8988T (cell line): Measurements from ENCODE around the gene DNAH8.

Source experiments
- DNase-seq: peaks from one replicate; pipeline ENCODE4 v3.0.0; 2011

Gene DNAH8

DNA sequence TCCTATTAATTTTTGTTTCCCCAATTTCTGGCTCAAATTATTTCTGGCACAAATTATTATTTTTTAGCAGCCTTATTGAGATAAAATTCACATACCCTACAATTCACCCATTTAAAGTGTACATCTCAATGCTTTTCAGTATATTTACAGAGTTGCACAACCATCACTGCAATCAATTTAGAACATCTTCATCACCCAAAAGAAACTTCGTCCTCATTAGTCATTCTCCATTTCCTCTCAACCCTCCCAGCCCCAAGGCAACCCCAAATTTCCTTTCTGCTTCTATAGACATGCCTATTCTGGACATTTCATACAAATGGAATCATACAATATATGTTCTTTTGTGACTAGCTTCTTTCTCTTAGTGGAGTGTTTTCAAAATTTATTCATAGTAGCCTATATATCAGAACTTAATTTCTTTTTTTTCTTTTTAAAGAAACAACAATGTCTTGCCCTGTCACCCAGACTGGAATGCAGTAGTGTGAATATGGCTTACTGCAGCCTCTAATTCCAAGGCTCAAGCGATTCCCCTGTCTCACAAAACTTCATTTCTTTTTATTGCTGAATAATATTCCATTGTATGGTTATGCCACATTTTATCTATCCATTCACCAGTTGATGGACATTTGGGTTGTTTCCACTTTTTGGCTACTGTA is 84.5 kb downstream of the DNAH8 start:
- DNase-seq = no peak

DNA sequence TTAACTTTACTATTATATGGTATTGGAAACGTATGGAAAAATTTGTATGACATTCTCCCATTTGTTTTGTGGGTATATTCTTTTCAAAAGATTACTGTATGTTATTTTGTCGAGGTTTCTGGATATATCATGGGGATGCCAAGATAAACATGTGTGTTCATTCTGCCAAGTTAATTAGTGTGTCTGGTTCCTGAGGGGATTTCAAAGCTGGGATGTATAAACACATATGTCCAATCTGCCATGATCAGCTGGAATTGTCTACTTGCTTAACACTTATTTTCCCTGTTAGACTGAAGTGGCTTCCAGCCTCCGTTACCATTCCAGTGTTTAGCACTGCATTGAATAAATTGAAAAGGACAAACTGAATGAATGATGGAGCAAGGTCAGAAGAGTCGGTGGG is 86.2 kb downstream of the DNAH8 start:
- no peak for DNase-seq

DNA sequence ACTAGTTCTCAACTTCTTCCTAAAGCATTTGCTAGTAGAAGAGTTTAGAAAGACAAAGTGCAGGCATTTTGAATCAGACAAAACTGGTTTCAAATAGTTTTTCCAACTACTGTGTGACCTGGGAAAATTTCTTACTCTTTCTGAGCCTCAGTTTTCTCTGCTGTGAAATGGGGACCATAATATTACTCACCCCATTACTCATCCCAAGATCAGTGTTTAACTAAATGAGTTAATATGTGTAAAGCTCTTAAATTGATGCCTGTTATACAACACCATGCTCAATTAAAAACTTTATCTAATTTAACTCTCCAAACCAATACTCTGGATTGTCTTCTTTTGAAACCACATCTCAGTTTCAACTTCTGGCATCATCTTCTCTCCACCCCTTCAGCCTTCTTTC is 87.4 kb downstream of the DNAH8 start:
- DNase-seq = no peak

DNA sequence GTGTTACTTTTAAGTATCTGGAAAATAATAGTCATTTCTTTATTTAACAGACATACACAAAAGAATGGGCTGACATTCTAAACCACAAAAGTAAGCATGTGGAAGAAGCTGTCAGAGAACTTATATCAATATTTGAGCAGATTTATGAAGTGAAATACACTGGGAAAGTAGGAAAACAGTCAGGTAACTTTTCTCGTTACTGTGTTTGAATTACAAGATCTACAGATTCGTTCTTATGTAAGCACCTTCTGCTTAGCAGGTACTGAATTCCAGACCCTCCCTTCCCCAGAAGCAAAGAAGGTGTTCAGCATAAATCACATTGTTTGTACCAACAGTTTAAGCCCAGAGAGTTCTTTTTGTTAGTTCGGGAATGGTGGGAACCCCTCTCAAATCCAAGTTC is 88.0 kb downstream of the DNAH8 start:
- DNase-seq = no peak

DNA sequence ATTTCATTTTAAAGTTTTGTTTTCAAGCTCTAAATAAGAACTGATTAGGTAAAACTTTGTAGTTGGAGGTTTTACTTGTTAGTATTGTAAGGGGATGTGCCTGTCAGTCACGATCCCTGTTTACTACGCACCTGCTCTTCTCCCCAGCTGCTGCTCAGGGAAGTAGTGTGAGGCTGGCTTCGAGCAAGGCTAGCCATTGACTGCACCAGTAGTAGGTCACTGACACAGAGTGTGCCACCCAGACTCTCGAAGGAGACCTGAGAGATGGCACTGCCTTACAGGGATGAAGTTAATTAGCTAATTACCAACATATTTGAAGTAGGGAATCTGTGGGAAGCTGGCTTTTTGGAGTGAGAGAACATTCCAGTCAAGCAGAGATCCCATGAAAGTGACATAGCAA is 89.2 kb downstream of the DNAH8 start:
- no peak for DNase-seq

DNA sequence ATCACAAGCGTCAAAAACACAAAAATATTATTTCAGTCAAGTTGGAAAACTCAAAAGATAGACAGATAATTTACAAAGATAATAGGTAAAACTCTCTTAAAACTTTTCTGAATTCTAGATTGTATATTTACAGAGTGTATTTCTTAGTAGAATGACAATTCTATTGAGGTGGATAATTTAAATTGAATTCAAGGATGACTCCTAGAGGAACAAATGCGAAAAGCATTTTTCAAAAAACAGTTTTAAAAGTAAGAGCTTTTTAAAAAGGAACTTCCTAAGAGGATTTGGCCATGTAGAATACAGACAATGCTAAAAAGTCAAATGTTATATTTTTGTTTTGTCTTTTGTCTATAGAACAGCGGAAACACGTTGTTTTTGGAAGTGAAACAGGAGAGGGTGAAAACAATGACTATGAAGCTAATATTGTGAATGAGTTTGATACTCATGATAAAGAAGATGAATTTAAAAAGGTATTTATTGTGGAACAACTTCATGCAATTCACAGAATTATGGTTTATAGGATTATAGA is 90.1 kb downstream of the DNAH8 start:
- DNase-seq = no peak

DNA sequence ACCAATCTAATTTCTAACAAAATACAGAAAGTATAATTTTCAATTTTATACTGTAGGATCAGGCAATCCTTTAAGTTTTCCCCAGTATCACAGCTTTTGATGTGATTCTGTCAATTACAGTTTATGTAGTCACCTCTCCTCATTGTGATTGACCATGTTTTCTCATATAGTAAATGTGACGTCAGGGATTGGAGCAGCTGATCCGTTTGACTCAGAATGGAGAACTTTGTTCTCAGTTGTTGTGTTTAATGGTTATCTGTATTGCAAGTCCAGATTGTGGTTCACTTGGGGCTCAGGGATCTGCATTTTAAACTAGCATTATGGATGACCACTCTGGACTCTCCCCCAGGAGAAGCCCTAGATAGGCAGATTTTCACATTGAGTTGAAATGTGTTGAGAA is 90.6 kb downstream of the DNAH8 start:
- DNase-seq = no peak

DNA sequence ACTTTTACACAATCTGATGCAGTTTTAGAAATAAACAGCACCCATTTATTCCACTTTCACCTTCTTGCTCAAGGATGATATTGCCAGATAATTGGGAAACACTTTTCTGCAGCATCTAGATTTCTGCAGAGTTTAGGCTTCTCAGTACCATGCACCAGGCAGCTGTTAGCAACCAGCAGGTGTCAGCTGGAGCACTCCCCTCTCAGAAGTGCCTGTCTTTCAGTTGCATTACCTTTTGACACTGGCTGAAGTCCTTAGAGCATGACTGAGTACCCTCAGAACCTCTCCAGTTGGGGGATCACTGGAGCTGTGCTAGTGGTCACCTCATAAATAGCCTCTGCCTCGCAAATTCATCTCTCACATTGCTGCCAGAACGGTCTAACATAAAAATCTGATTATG is 91.2 kb downstream of the DNAH8 start:
- DNase-seq = no peak

DNA sequence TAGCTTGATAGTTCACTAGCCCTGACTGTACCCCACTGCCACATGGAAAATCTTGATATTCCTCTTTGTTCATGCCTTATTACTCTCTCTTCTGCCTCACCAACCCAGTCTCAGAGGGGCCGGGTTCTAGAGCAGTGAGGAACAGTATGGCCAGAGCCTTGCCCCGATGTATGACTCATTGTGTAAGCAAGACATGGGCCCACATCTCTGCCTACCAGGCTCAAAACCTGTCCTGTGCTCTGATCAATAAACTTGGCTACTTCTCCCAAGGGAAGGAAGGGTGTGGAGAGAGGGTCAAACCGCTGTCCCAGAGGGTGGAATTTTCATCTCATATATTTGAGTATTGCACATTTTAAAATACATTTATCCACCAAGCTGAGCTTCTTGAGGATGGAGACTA is 91.7 kb downstream of the DNAH8 start:
- DNase-seq = no peak

DNA sequence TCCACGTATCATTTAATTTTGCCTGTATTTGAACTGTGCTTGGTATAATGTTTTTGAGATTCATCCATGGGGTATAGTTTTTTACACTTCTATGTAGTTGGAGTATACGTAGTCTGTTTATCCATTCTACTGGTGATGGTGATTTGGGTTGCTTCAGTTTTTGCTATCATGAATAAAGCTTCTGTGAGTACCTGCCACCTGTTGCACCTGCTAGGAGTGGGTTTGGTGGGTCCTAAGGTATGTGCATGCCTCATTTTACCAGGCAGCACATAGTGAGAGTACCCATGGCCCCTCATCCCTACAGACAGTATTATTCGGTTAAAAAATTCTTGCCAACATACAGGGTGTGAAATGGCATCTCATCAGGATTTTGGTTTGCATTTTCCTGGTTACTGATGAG is 92.9 kb downstream of the DNAH8 start:
- no peak for DNase-seq

DNA sequence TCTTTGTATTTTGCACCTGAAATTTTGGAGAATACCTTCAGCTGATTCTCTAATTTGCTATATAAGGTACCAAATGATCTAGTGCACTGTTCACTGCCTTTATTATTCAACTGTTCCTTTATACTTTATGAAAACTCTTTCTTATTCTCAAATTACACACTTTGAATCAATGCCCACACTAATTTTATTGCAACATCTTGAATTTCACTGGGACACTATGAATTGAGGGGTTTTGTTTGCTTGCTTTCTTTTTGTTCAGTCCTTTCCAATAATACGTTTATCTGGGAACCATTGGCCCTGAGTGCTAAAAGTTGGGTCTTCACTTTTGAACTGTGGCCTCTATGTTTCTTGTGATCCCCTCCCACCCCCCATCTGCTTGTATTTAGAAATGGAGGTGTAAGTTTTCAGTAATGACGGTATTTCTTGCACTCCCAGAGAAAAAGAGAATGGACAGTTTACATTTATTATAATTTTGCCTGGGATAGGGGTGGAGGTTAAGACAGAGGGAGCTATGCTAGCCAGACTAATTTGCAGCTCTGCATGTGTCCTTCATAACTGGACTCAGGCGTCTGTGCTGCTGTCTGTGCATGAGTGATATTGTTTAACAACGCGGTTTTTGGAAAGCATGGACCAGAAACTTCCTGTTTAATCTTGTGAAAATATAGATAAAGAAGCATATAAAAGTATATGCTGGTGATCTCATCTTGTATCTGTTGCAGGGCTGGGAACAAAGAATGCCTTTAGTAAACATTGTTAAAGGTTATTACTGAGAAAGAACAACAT is 98.1 kb downstream of the DNAH8 start:
- no peak for DNase-seq

DNA sequence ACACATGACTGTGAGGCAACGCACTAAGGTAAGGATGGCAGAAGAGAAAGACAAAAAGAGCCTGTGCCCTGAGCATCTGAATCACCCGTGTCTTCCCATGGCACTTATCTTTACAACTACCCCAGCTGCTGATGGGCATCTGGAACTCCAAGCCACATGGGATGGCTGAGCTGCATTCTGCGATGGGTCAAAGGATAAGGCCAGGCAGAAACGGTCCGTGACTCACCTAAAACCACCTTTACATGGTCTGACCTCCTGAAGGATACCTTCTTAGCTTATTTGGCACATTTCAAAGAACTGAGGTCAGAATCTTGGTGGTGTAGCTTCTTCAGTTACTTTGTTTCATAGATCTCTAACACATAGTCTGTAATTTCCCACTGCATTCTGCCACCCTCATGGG is 99.7 kb downstream of the DNAH8 start:
- DNase-seq = no peak

DNA sequence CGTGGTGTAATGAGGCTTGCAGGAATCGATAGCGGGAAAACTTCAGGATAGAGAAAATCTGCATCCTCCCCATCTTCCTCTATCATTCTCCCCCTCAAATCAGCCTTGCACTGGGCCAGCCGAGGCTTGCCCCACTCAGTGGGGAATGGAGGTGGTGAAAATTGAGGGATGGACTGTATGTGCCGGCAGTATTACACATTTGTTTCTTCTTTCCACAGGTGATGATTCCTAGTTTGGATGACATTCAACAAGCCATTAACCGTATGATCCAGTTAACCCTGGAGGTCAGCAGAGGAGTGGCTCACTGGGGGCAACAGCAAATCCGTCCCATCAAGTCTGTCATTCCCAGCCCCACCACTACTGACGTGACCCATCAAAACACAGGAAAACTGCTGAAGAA is 100.1 kb downstream of the DNAH8 start:
- no peak for DNase-seq

DNA sequence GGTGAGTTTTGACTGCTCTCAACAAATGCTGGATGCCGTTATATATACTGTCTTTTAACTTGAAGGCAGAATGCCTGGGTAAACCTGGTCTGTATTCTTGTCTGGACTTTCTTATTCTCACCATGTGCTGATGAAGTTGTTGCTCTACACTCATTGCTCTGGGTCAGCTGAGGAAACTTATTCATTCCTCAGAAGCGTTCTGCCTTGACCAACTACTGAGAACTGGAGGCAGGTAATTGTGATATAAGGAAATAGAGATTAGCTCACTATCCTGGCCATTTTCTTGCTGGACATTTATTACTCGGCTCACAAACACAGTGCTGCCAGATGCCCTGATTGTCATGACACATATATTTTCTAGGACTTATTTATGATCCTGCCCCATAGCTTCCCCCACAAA is 103.6 kb downstream of the DNAH8 start:
- no peak for DNase-seq

DNA sequence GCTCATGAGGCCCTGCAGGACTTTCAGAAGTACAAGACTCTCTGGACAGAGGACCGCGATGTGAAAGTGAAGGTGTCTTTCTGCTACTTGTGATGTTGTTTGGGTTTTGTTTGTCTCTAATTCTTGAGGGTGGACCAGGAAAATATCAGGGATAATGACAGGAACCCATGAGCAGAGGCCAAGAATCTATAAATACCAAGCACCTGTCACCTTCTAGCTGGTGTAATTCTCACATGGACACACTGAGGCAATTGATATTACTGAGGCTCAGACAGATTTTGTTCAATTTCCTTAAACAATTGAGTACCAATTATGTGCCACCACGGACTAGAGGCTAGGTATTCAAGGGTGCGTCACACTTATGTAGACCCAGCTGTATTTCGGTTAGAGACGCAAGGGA is 107.9 kb downstream of the DNAH8 start:
- no peak for DNase-seq

DNA sequence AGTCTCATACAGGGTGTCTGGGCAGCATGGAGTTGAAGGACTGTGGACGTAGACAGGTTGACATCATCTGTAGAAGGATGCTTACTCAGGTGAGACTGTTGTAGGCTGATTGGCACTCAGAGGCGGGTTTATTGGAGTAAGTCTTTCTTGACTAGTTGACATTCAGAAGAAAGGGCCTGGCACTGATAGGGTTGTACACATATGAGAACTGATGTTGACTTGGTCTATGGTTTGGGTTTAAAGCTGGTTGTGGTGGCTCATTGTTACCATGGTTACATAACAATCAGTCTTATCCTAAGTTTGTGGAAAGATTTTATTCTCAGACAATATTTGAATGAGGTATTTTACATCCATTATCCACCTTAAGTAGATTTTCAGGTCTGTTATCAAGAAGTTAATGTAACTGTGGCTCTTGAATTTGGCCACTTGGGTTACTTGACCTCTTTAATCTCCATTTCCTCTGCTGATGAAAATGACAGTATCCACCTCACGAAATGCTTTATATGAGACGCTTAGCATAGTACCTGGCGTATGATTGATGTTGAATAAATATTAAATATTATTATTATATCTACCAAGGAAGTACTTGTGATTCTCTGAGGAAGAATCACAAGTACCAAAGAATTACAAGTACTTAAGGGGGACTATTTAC is 109.3 kb downstream of the DNAH8 start:
- no peak for DNase-seq

DNA sequence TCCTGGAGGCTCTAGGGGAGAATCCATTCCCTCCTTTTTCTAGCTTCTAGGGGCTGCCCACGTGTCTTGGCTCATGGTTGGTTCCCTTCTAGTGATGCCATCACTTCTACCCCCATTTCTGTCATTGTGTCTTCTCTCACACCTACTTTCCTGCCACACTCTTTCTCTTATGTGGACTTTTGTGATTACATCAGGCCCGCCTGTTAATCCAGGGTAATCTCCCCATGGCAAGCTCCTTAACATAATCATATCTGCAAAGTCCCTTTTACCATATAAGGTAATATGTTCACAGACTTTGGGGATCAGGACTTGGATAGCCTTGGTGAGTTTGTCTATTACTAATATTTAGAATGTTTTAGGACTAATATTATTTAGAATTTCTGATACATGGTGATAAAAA is 111.9 kb downstream of the DNAH8 start:
- no peak for DNase-seq

DNA sequence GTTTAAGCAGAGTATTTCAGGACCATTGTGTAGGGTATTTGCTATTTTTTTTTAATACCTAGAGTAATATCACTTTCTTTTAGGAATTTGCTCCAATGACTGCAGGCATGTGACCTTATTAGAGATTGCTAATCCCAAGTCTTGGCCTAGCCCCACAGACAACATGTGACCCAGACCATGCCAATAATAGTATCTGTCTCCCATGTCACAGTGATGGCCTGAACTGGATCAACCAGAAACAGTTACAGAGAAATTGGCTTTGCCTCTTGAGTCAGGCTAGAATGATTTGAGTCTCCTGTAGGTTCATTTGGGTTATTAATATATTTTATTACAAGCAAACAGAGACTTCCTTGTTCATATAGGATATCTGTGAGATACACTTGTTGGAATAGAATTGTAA is 116.8 kb downstream of the DNAH8 start:
- no peak for DNase-seq

DNA sequence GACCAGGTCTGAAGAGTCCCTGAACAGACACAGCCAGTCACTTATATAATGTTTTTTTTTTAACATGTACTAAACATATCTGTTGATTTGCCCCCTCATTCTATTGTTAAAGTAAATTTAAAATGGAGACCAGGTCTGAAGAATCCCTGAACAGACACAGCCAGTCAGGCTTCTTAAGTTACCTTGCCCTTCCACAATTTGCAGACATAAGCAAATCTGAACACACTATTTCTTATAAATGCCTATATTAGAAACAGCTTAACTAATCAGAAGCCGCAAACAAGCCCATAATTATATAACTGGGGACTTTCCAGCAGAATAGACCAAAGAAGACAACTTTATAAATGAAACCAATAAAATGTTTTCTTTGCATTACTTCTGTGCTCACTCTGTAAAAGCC is 118.2 kb downstream of the DNAH8 start:
- no peak for DNase-seq

DNA sequence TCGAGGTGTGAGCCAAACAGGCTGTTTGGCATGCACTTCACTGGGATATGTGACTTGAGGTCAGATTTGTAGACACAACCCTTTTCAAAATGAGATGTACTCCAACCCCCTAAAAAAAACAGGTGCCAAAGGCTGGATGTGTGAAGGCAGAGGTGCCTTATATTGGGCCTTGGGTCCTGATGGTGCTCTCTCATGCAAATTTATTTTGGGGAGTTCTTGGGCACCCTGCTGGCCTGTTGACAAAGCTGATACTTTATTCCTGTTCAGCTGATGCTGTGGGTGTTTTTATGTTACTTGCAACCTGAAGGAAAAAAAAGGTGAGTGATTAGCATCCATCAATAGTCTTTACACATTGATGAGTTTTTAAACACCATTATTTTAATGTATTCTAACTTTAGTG is 121.5 kb downstream of the DNAH8 start:
- no peak for DNase-seq

DNA sequence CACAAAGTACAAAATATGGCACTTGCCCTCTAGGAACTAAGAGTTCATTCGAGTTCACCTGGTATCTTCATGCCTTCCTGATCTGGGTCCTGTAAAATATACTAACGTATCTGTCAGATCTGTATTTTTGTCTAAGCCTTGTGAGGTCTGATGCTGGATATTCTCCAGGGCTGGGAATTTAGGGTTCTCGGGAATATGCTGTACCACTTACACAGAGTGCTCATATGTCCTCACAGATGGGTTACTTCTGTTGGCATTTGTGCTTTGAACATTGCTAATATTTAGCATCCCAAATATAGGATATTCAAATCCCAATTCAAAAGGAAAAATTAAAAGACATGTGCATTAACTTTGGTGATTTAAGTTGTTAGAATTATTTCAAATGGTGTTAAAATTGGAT is 122.0 kb downstream of the DNAH8 start:
- DNase-seq = no peak

DNA sequence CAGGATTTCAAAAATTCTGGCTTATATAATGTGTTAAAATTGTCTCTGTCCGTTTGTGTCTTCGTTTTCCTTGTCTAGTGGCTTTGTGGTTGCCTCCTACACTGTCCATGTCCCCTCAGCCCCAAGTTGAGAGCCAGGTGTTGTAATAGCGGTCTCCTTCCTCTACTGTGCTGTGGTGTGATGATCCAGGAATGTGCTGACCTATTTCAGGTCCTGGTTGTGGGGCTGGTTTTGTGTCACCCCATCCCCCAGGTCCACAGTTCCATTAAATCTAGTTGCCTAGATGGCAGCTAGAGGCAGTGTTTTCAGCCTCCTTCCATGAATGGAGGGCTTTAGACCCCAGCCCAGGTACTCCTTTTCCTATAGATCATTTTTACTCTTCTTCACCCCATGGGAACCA is 128.7 kb downstream of the DNAH8 start:
- no peak for DNase-seq

DNA sequence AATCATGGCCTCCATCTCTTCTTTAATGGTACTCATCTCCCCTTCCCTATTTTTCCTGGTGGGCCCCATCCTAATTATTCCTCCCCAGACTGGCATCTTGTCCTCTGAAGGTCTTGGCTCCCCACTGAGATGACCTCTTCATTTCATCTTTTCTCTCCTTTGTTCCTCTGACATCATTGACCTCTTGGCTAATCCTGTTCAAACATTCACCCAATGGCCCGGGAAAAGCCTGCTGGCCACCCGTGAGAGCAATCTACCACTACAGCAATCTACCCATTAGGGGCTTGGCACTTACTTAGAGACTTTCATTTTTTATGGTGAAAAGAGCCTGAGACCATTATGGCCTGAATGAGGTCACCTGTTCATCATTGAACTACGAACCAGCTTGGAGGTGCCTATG is 130.8 kb downstream of the DNAH8 start:
- no peak for DNase-seq

DNA sequence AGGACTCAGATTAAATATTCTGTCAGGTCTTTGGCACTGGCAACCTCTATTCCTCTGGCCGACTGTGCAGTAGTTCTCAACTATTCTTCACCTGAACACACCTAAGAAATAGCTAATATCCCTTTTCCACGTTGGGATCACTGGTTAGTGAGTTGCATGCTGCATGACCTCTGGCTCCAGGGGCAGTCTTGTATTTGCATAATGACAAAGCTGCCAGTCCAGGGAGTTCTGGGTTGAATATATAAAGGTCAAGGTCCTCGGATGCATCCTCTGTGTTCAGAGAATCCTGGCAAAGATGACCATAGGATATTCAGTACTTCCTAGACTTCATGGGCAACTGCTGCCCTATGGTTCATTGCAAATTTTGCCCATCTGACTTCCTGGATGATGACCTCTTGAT is 131.2 kb downstream of the DNAH8 start:
- DNase-seq = no peak
